GM23338 (cell line): ENCODE results near the gene ZFYVE21. TPM values are rescaled to one million over a fixed set of nuclear protein-coding genes. Genes with fewer than 3 reads are reported as not detected.

ENCODE experiments used
- ATAC-seq: fragments of 200-7000 bp; cut with Tn5 transposase; 3 replicates; pipeline ENCODE4 v1.9.1; 2020
- DNase-seq: peaks from one replicate; pipeline ENCODE4 v3.0.0-alpha.2; 2015; ENCODE audit warnings: low spot score
- H2AFZ ChIP-seq: fragments of 200-600 bp; sonication (generic); 2 replicates; pipeline ENCODE4 v1.8.0; 2016; ENCODE audit warnings: antibody characterized with exemption, mild to moderate bottlenecking, moderate library complexity
- H3F3A ChIP-seq: fragments of 200-600 bp; sonication (generic); replicated peaks from 2 replicates; pipeline ENCODE4 v1.8.0; 2017; ENCODE audit warnings: antibody characterized with exemption, mixed run types, low read depth
- H3K27ac ChIP-seq: fragments of 200-600 bp; sonication (generic); 2 replicates; pipeline ENCODE4 v1.6.1; 2016; ENCODE audit warnings: low read depth
- H3K27me3 ChIP-seq: fragments of 200-600 bp; sonication (generic); 2 replicates; pipeline ENCODE4 v1.8.0; 2016; ENCODE audit warnings: mild to moderate bottlenecking, mixed run types, moderate library complexity; ENCODE audit not compliant: insufficient read depth
- H3K36me3 ChIP-seq: fragments of 200-600 bp; sonication (generic); 2 replicates; pipeline ENCODE4 v1.8.0; 2016; ENCODE audit warnings: mild to moderate bottlenecking; ENCODE audit not compliant: insufficient read depth
- H3K4me1 ChIP-seq: fragments of 200-600 bp; sonication (generic); 2 replicates; pipeline ENCODE4 v1.8.0; 2016; ENCODE audit warnings: mild to moderate bottlenecking, moderate library complexity; ENCODE audit not compliant: insufficient read depth
- H3K4me2 ChIP-seq: fragments of 200-600 bp; sonication (generic); 2 replicates; pipeline ENCODE4 v1.7.1; 2017; ENCODE audit warnings: mixed run types
- H3K4me3 ChIP-seq: fragments of 200-600 bp; sonication (generic); 2 replicates; pipeline ENCODE4 v1.6.1; 2016; ENCODE audit warnings: mixed run types
- H3K79me2 ChIP-seq: fragments of 200-600 bp; sonication (generic); replicated peaks from 2 replicates; pipeline ENCODE4 v1.8.0; 2017; ENCODE audit warnings: mild to moderate bottlenecking; ENCODE audit not compliant: insufficient read depth
- H3K9me2 ChIP-seq: fragments of 200-600 bp; sonication (generic); 2 replicates; pipeline ENCODE4 v1.8.0; 2017; ENCODE audit not compliant: insufficient read depth
- H4K20me1 ChIP-seq: fragments of 200-600 bp; sonication (generic); replicated peaks from 2 replicates; pipeline ENCODE4 v1.8.0; 2017; ENCODE audit warnings: mild to moderate bottlenecking; ENCODE audit not compliant: insufficient read depth
- H3K27ac Mint-ChIP-seq: 2 replicates; pipeline ENCODE4 v1.8.0; 2020; ENCODE audit warnings: inconsistent platforms, mild to moderate bottlenecking, moderate library complexity, mixed read lengths
- H3K27me3 Mint-ChIP-seq: 3 replicates; pipeline ENCODE4 v1.8.0; 2022; ENCODE audit warnings: low read depth, mild to moderate bottlenecking, moderate library complexity, mixed read lengths, inconsistent platforms; ENCODE audit not compliant: insufficient read depth, poor library complexity
- H3K36me3 Mint-ChIP-seq: 3 replicates; pipeline ENCODE4 v1.8.0; 2021; ENCODE audit warnings: low read depth, mild to moderate bottlenecking, inconsistent platforms, moderate library complexity, mixed read lengths
- H3K4me1 Mint-ChIP-seq: 3 replicates; pipeline ENCODE4 v1.8.0; 2020; ENCODE audit warnings: mild to moderate bottlenecking, inconsistent platforms, mixed read lengths
- H3K4me3 Mint-ChIP-seq: 3 replicates; pipeline ENCODE4 v1.8.0; 2021; ENCODE audit warnings: moderate library complexity, mild to moderate bottlenecking, inconsistent platforms, mixed read lengths
- H3K9me3 Mint-ChIP-seq: 3 replicates; pipeline ENCODE4 v1.8.0; 2020; ENCODE audit warnings: moderate library complexity, mild to moderate bottlenecking, inconsistent platforms, mixed read lengths
- CREB1 ChIP-seq: fragments of 250-450 bp; sonication (Bioruptor Pico); IDR thresholded peaks from 2 replicates; pipeline ENCODE4 v1.5.0; 2020; ENCODE audit warnings: low read depth, mild to moderate bottlenecking, moderate library complexity
- CTCF ChIP-seq, 2 experiments: fragments of 200-600 bp in 1 of 2; sonication (generic) in 1 of 2; conservative IDR thresholded peaks; 2 replicates each; pipeline versions ENCODE4 v1.5.1 to v1.6.1; 2016 to 2017; ENCODE audit warnings: antibody characterized with exemption in 2 of 2, low read depth in 2 of 2, mild to moderate bottlenecking in 2 of 2, moderate library complexity in 1 of 2
- ETS1 ChIP-seq: IDR thresholded peaks from 2 replicates; pipeline ENCODE4 v1.6.1; 2016; ENCODE audit warnings: antibody characterized with exemption
- EZH2 ChIP-seq: fragments of 200-600 bp; sonication (generic); IDR thresholded peaks from one replicate; pipeline ENCODE4 v1.8.0; 2017; ENCODE audit warnings: antibody characterized with exemption, mild to moderate bottlenecking, low read depth; ENCODE audit not compliant: unreplicated experiment
- EZH2phosphoT487 ChIP-seq: fragments of 200-600 bp; sonication (generic); IDR thresholded peaks from one replicate; pipeline ENCODE4 v1.8.1; 2018; ENCODE audit warnings: antibody characterized with exemption; ENCODE audit not compliant: unreplicated experiment
- JUNB ChIP-seq: IDR thresholded peaks from one replicate; pipeline ENCODE4 v1.6.1; 2016; ENCODE audit warnings: antibody characterized with exemption; ENCODE audit not compliant: unreplicated experiment
- NANOG ChIP-seq: IDR thresholded peaks from 2 replicates; pipeline ENCODE4 v1.6.1; 2016; ENCODE audit warnings: antibody characterized with exemption, borderline replicate concordance
- POLR2AphosphoS5 ChIP-seq: IDR thresholded peaks from 2 replicates; pipeline ENCODE4 v1.6.1; 2016; ENCODE audit warnings: antibody characterized with exemption, low read depth
- STAT1 ChIP-seq: IDR thresholded peaks from one replicate; pipeline ENCODE4 v1.6.1; 2016; ENCODE audit warnings: antibody characterized with exemption; ENCODE audit not compliant: unreplicated experiment
- ZNF114 ChIP-seq: fragments of 250-450 bp; sonication (Bioruptor Pico); IDR thresholded peaks from 2 replicates; pipeline ENCODE4 v1.5.0; 2020; ENCODE audit warnings: mild to moderate bottlenecking, moderate library complexity
- ZNF331 ChIP-seq: fragments of 250-450 bp; sonication (Bioruptor Pico); IDR thresholded peaks from 2 replicates; pipeline ENCODE4 v1.5.0; 2020; ENCODE audit warnings: low read depth, mild to moderate bottlenecking, moderate library complexity
- polyA plus RNA-seq: library from polyadenylated mRNA; unstranded; fragments of >200 nt; fragmentation: Nextera tagmentation; extraction: Ambion mirVana; gene quantifications from 2 replicates; pipeline ENCODE4 v1.2.1, GENCODE V29; 2016
- total RNA-seq: library from RNA; depleted of rRNA; stranded (reverse); fragments of >200 nt; shearing (Covaris generic); gene quantifications from 2 replicates; pipeline ENCODE4 v1.2.3, GENCODE V29; 2014

Gene ZFYVE21
- total and polyA plus RNA-seq, 2 experiments from 2014 or later = 88.0 to 89.6 TPM

- TF ChIP-seq CTCF (conservative IDR thresholded peaks at IDR 0.05; ENCODE audit: low read depth in 2 of 2) (no peak), NANOG (no peak)
These were observed 20.4 kb downstream of the ZFYVE21 start (continued) for GRCh38 chr14:103735815-103736545.

- H3K27me3 ChIP-seq = no peaks in the 10 kb centered on the region
- Mint-ChIP-seq H3K36me3 (peaks cover 26% of the 10 kb centered on the region), H3K27me3 (peaks cover 10% of the 10 kb centered on the region), H3K4me1 (peaks cover 20% of the 10 kb centered on the region), H3K4me3 (no peak overlapping the region), H3K9me3 (no peaks in the 10 kb centered on the region), H3K27ac (no peak overlapping the region)
- H2AFZ ChIP-seq = no peak overlapping the region
- H3K27ac ChIP-seq = no peak overlapping the region
- no peaks in the 10 kb centered on the region for H3K79me2 ChIP-seq
- no peak overlapping the region for H3K4me2 ChIP-seq
- no peaks in the 10 kb centered on the region for H4K20me1 ChIP-seq
- TF ChIP-seq CTCF (conservative IDR thresholded peaks at IDR 0.05; ENCODE audit: low read depth in 2 of 2) = no peak
- no peaks in the 10 kb centered on the region for H3K9me2 ChIP-seq
- H3F3A ChIP-seq = no peaks in the 10 kb centered on the region
- no peak overlapping the region for H3K4me3 ChIP-seq
- DNase-seq (no peak), ATAC-seq (no peak)
- no peaks in the 10 kb centered on the region for H3K36me3 ChIP-seq
- H3K4me1 ChIP-seq = no peaks in the 10 kb centered on the region
These were observed 21.2 kb downstream of the ZFYVE21 start for GRCh38 chr14:103736546-103737431.

- Histone ChIP-seq H3K9me2 (no peaks in the 10 kb centered on the region), H3K79me2 (no peaks in the 10 kb centered on the region), H3K27me3 (no peaks in the 10 kb centered on the region), H4K20me1 (no peaks in the 10 kb centered on the region), H3K4me2 (no peak overlapping the region), H3F3A (no peaks in the 10 kb centered on the region), H3K27ac (no peak overlapping the region), H3K4me3 (no peak overlapping the region), H2AFZ (no peak overlapping the region), H3K36me3 (no peaks in the 10 kb centered on the region), H3K4me1 (no peaks in the 10 kb centered on the region)
- Mint-ChIP-seq H3K36me3 (peaks cover 26% of the 10 kb centered on the region), H3K4me1 (peaks cover 24% of the 10 kb centered on the region), H3K4me3 (no peak overlapping the region), H3K27me3 (peaks cover 13% of the 10 kb centered on the region), H3K27ac (no peak overlapping the region), H3K9me3 (no peaks in the 10 kb centered on the region)
- ATAC-seq (no peak), DNase-seq (no peak)
- TF ChIP-seq ZNF331 (CRISPR knock-in tag) = no peak
- TF ChIP-seq ZNF114 (CRISPR knock-in tag) = no peak
- no peak for TF ChIP-seq ETS1
- TF ChIP-seq POLR2AphosphoS5 = no peak
- no peak for TF ChIP-seq CTCF (conservative IDR thresholded peaks at IDR 0.05; ENCODE audit: low read depth in 2 of 2)
- TF ChIP-seq EZH2 = no peak
- no peak for TF ChIP-seq EZH2phosphoT487
- no peak for TF ChIP-seq CREB1
- TF ChIP-seq STAT1 = no peak
- no peak for TF ChIP-seq NANOG
- TF ChIP-seq JUNB = no peak
These were observed 21.9 kb downstream of the ZFYVE21 start for GRCh38 chr14:103737432-103738045.
